ACHN (cell line): ENCODE measurements around the gene VWA8.

Source experiments
- DNase-seq: peaks from one replicate; pipeline ENCODE4 v3.0.0-alpha.2; 2015
- in situ Hi-C: cut with HindIII; loops from 2 replicates; pipeline ENCODE4 v1.10.0; 2017; ENCODE audit warnings: low sequenced_read_pairs, low pct_ligation_motif_present, low pct_unique_long_range_greater_than_20kb

Gene VWA8

DNA sequence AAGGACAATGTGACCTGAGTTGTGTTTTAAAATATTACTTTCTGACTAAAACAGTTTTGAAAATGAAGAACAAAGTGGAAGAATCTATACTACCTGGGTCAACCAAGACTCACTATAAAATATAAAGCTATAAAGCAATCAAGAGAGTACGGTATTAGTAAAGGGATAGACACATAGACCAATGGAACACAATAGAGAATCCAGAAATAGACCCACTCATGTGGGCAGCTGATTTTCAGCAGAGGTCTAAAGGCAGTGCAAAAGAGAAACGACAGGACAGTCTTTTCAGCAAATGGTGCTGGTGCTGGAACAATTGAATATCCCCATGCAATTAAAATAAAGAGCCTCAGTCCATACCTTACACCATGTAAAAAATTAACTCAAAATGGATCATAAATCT is 278.9 kb downstream of the VWA8 start:
- in situ Hi-C loops, result no loop called here
- no peak for DNase-seq

DNA sequence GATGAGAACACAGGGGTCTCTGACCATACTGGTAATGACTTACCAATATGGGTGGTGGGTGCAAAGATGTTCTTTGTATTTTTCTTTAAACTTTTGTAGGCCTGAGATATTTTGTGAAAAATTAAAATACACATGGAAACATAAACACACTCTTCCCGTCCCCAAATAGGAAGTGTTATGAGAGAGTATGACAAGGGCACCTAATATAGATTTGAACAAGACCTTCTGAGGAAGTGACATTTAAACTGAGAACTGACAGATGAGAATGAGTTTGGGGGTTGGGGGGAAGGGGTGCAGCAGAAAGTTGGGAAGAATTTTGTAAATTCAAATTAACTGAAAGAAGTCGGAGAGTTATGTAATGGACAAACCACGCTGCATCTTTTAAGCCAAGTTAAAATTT is 279.3 kb downstream of the VWA8 start:
- no peak for DNase-seq
- in situ Hi-C loops, result no loop called here

DNA sequence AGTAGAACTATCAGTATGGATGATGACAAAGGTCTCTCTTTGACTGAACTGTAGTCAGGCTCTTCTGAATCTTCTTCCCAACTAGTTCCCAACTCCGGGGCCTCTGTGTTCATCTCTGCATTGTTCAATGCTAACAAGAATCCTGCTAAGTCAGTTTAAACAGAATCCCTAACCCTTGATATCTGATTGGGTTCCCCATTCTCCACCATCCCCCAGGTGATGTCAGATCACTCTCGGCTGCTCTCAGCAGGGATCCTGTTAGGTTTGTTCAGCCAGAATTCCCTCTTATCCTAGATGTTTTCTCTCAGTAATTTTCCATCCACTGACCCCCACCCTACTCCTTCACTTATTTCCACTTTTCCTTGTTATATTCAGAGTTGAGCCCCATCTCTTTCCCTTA is 280.0 kb downstream of the VWA8 start:
- in situ Hi-C loops, result no loop called here
- DNase-seq, result no peak

DNA sequence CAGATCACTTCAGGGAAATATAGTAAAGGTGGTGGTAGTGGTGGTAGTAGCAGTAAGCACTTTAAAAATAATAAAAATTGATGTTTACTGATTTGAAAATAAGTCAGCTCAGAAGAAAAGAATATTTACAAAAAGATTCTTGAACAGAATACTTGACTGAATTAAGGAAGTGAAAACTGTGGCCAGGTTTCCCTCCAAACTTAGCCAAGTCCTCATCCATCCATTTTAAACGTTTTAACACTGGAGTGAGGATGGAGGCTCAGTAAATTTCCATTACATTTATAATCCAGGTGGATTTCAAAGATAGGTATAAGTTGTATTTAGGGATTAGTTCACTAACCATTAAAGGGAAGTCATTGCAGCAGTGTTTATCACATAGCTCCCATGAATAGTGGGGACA is 282.1 kb downstream of the VWA8 start:
- DNase-seq, result no peak
- in situ Hi-C loops, result no loop called here

DNA sequence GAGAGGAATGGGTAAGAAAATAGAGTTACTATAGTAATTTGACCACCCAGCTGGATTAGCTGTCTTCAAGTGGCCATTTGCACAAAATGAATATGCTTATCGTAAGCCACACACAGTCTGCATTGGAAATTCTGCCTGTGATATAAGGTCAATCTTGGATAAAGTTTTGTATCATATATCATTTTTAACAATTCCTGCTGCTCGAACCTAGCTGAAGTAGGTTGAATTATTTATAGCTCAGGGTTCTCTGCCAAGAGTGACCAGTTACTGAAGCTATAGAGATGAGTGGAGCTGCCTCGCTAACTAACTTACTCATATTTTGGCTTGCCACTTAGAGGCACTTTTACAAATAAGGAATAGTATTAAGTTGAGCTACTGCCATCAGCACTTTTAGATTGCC is 282.7 kb downstream of the VWA8 start:
- in situ Hi-C loops, result no loop called here

DNA sequence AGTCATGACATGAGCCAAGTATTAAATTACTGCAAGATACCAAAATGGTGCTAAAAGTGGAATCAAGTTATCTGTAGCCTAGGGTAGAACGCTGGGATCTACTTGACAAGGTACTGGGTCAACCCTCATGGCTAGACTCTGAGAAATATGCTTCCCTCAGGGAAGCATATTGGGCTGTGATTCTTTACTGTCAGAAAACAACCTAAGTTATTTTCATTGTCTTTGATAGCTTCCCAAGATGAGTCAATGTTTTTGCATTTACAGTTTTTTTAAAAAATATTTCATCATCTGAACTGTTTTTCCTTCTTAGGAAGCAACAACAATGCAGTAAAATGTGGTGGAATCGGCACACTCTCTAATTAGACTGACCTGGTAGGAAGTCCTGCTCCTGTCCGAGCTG is 285.6 kb downstream of the VWA8 start:
- in situ Hi-C loops, result no loop called here
- DNase-seq, result no peak

More for the DNA sequence above, 282.7 kb downstream of the VWA8 start:
- DNase-seq, result no peak

DNA sequence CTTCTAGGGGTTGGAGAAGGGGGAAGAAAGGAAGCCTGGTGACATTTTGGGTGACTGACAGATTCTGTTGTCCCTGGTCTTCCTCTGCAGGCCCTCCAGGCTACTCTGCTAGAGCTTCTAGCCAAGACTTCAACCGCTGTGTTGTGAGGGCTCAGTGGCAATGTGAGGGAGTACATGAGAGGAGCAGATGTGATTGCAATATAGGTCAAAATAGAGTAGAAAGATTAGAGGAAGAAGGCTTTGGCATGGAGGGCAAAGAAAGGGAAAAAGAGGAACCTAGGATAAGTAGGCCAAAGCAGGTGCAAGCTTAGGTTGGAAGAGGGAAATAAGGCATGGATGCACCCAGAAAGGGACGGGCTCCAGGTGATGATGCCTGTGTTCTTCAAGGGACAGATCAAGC is 286.7 kb downstream of the VWA8 start:
- in situ Hi-C loops, result no loop called here
- no peak for DNase-seq

DNA sequence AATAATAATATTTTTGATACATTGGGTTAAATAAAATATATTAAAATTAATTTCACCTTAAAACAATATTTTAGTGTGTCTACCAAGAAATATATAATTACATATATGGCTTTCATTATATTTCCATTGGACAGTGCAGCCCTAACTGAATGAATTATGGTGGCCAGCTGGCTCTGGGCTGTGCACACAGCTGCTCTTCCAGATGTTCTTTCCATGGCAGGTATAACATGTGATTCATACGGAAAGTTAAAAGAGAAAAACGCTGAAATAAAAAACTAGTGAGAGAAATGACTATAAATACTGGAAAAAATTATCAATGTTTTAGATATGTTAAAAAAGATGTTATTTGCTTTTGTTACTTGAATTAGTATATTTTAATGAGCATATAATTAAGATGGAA is 287.3 kb downstream of the VWA8 start:
- in situ Hi-C loops, result no loop called here
- DNase-seq, result no peak

DNA sequence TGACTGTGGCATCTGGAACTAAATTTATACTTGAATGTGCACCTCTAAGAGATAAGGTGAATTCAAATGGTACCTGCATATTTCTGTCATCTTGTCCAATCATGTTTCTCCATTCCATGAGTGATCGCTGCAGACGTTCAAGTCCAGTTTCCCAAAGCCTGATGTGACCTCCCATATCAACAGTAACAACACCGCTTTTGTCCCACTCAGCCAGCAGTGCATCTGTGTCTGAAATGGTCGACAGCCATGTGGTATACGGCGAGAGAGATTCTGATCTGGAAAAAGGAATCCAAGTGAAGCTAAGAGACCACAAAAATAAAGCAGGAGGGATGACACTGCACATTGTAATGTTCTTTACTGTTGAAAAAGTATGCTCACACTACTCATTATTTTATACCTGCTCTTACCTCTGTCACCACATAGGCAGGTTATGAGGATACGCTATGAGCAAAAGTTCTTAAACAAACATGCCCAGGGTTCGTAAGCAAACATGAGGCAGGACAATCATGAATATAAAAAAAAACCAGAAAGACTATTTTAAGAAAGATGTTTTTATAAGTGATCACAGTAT is 290.0 kb downstream of the VWA8 start:
- no peak for DNase-seq
- in situ Hi-C loops, result no loop called here

DNA sequence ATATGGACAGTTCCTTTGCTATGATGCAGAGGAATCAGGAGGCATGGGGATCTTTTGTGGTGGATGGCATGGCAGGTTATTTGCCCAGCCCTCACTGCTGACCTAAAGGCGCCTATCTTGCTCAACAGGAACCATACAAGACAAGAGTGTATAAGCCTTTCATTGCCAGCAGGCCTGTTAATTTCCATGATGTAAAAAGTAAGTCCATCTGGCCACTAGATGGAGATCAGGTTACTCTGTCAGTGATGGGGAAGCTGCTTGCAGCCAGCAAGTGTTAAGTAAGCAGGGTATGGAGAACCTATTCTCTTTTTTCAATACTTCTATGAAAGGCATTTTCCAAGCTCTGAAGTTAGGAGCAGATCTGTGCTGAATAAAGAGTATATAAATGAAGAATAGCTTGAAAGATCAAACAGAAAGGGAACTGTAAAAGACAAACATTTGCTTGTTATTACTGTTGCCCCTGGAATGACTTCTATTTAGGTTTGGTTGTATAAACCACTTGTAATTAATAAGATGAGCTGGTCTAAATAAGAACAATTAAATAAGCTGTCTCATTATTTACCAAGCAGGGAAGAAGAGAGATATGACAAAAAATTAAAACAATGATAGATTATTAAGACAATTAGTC is 292.7 kb downstream of the VWA8 start:
- DNase-seq, result peak; percentile 82
- in situ Hi-C loops, result no loop called here

DNA sequence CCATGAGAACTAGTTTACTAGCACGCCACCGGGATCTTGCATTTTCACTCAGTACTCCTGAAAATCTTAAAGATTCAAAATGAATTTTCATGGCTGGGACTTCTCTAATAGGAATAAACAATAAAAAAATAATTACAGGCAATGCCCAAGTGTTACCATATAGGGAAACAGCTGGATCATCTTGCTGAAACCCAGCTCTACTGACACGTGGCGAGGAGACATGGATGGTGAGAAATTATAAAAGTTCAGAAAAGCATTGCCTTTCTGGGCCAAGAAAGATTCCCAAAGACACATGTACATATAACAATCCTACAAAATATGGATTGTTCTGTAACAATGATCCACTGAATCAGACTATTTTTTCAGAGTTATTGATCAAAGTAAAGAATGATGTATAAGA is 294.3 kb downstream of the VWA8 start:
- DNase-seq, result no peak
- in situ Hi-C loops, result no loop called here

DNA sequence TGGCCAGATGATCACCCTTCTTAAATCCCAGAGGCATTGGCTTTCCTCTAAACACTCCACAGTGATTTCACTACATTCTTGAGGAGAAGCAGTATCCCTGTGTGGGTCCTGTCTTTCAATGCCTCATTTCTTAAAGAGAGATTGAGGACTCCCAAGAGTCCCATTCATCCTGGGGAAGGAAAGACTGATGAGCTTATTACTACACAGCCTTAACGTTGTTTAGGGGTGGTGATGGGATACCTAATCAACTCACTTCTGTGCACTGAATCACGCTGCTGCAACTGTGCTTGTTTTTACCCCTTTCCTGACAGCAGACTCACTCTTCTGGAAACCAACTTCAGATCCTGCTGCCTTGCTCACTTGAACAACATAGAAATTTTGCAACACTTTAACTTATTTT is 300.5 kb downstream of the VWA8 start:
- DNase-seq, result no peak
- in situ Hi-C loops, result no loop called here

DNA sequence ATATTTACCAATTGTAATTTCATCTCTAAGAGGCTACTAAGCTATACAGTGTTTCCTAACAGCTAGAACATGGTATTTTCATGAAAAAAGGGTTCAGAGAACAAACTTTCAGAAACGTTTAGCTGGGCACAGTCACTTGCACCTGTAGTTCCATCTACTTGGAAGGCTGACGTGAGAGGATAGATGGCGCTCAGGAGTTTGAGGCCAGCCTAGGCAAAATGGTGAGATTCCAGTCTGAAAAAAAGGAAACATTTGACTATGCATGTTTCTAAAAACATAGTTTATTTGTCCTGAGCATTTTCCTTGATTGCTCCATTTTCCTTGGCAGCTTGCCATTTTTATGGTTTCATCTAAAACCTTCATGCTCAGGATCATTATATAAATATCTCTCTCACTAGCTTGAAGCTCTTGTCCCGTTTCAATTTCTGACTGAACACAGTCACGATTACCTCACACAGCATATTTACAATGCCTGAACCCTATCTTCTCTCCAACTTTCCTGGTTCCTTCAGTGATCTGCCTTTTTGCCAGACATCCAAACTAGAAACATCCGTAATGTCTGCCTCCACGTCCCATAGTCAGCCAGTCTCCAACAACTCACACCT is 302.8 kb downstream of the VWA8 start:
- in situ Hi-C loops, result no loop called here

DNA sequence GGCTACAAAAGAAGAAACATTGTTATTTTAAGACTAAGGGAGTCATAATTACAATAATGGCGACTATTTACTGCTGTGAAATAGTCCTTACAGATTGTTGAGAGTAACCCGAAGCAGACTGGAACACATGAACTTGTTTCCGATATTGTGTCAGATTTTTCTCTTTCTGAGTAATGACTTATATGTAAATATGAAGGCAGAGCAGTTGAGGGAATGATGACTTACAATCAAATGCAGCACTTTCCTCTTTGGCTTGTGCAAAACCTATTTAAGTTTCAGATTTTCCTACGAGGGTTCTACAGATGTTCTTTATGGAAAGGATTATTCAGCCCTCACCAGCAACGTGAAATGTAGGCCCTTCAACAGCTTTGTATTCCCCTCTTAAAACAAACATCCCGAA is 304.9 kb downstream of the VWA8 start:
- in situ Hi-C loops, result no loop called here
- DNase-seq, result no peak

More for the DNA sequence above, 302.8 kb downstream of the VWA8 start:
- DNase-seq, result no peak

DNA sequence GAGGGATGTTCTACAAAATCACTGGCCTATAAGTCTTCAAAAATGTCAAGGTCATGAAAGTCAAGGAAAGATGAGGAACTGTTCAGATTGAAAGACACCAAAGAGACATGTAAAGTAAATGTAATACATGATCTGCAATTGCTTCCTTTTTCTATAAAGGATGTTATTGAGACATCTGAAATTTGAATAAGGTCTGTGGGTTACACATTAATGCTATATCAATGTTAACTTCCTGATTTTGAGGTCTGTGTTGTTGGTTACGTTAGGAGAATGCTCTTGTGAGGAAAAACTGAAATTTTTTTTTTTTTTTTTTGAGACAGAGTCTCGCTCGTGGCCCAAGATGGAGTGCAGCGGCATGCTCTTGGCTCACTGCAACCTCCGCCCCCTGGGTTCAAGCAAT is 306.1 kb downstream of the VWA8 start:
- DNase-seq, result no peak
- in situ Hi-C loops, result no loop called here

DNA sequence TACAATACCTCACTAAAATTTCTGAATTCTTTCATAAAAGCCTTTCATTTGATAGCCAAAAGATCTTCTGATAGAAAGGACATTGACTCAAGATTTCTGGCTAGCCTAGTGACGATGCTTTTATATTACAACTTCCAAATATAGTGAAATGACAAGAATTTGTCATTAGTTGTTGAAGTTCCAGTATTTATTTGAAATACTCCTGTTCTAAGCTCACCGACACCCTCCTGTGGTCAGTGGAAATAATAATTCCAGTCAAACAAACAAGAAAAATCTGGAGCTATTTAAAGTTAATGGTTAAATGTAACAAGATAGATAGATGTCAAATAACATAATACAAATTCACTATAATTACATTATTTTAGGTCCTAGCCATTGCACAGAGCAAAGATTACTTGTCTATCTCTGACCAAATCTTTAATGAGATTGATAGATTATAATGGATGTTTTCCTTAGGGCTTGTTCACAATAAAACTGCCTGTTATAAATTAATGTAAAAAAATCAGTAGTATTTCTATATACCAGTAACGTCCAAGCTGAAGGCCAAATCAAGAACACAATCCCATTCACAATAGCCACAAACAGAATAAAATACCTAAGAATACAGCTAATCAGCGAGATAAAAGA is 308.1 kb downstream of the VWA8 start:
- in situ Hi-C loops, result no loop called here
- peak; percentile 45 for DNase-seq

DNA sequence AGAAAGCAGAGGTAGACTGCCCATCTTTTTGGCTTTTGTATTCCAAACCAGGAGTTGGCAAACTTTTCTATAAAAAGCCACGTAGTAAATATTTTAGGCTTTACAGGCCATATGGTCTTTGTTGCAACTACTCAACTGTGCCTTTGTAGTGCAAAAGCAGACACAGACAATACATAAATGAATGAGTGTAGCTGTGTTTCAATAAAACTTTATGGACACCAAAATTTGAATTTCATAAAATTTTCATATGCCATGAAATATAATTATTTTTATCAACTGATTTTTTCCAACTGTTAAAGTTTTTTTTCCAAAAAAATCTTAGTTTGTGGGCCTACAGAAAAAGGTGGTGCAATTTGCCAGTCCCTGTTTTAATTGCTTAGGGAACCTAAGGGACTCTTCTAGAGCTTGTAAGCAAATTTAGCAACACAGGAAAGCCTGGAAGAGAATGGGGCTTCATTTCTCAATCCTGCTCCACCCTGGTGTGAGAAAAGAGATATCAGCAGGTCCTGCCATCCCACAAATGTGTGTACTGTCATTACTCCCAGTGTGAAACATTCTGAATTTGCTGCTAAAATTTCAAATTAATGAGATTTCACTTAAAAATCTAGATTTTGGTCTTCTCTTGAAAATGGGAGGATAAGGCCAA is 309.4 kb downstream of the VWA8 start:
- DNase-seq, result no peak
- in situ Hi-C loops, result no loop called here

DNA sequence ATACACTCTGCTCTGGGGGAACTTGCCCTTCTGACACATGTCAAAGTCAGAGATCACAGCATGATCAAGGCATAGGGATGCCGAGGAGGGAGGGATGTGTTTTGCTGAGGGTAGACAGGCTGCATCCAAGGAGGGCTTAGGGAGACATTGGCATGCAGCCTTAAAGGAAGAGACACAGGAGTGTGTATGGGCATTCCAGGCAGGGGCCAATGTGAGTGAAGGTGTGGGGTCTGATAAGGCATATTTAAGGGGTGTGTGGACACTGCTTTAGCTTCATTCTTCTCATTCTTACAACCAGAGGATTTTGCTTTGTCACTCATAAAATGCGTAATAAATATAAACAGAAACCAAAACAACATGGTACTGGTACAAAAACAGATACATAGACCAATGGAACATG is 310.2 kb downstream of the VWA8 start:
- DNase-seq, result no peak
- in situ Hi-C loops, result no loop called here

DNA sequence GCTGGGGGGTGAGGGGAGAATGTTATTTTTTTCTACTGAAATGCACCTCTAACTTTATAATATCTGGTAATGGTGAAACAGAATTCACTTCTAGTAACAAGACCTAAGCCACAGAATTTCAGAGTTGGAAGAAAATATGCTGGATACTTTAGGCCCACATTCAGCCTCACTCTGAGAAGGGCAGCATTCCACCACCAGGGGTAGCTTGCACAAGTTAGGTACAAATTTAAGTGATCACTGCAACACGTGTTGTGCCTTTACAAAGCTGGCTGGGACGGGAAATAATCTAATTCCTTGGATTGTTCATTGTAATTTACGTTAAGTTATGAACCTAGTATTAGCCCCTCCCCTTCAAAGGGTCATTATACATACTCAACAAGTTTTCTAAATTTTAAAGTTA is 311.2 kb downstream of the VWA8 start:
- in situ Hi-C loops, result no loop called here
- peak; percentile 2 for DNase-seq
